ENCODE data around the gene PTER. TPM values are rescaled to one million over a fixed set of nuclear protein-coding genes. Genes with fewer than 3 reads are reported as not detected.

The PTER gene
- total RNA-seq, 4 donors from 2014 or later = 4.4 to 12.1 (median 9.4) TPM

- TF ChIP-seq POLR2A (IDR thresholded peaks at IDR 0.05) = no peak
- no peak for TF ChIP-seq POLR2AphosphoS5 (IDR thresholded peaks at IDR 0.05)
- no peak for TF ChIP-seq EP300 (IDR thresholded peaks at IDR 0.05)
- no peak for TF ChIP-seq CTCF (IDR thresholded peaks at IDR 0.05)
- Histone ChIP-seq H3K4me1 (no peaks in the 10 kb centered on the region), H3K27me3 (no peaks in the 10 kb centered on the region), H3K27ac (no peak overlapping the region), H3K36me3 (no peaks in the 10 kb centered on the region), H3K9me3 (no peaks in the 10 kb centered on the region), H3K4me3 (no peak overlapping the region)
- WGBS, 2 donors (ENCODE audit: low coverage in 1 of 2) = 36 to 69% methylated on average over 1 of the region's 1 CpG
- no peak for ATAC-seq
Measured at GRCh38 chr10:16477757-16478156, 40.9 kb downstream of the PTER start.

- H3K27me3 ChIP-seq = no peaks in the 10 kb centered on the region
- H3K36me3 ChIP-seq = no peaks in the 10 kb centered on the region
- no peak overlapping the region for H3K27ac ChIP-seq
- no peak for ATAC-seq
- no peak overlapping the region for H3K4me3 ChIP-seq
- TF ChIP-seq CTCF (IDR thresholded peaks at IDR 0.05) (no peak), POLR2A (IDR thresholded peaks at IDR 0.05) (no peak), EP300 (IDR thresholded peaks at IDR 0.05) (no peak)
- WGBS, 2 donors (ENCODE audit: low coverage in 1 of 2) = 66 to 87% methylated on average over 4 of the region's 4 CpGs
- H3K9me3 ChIP-seq = no peaks in the 10 kb centered on the region
- H3K4me1 ChIP-seq = no peaks in the 10 kb centered on the region
Measured at GRCh38 chr10:16478801-16479200, 42.0 kb downstream of the PTER start.

GRCh38 chr10:16481052-16481728 is 44.4 kb downstream of the PTER start:
- Histone ChIP-seq H3K36me3 (peaks cover 0 to 3% of the 10 kb centered on the region in 2 donors), H3K27ac (no peak overlapping the region), H3K27me3 (no peaks in the 10 kb centered on the region), H3K4me1 (no peaks in the 10 kb centered on the region), H3K4me3 (no peak overlapping the region), H3K9me3 (no peaks in the 10 kb centered on the region)
- WGBS, 2 donors (ENCODE audit: low coverage in 1 of 2) = 58 to 72% methylated on average over 2 to 4 of the region's 5 CpGs
- TF ChIP-seq CTCF (IDR thresholded peaks at IDR 0.05) (no peak), EP300 (IDR thresholded peaks at IDR 0.05) (no peak), POLR2AphosphoS5 (IDR thresholded peaks at IDR 0.05) (no peak), POLR2A (IDR thresholded peaks at IDR 0.05) (no peak)
- no peak for ATAC-seq

- no peak for ATAC-seq
- 84 to 91% methylated on average over 7 to 9 of the region's 11 CpGs for WGBS, 2 donors (ENCODE audit: low coverage in 1 of 2)
Measured at GRCh38 chr10:16483241-16483917, 46.6 kb downstream of the PTER start.

More at GRCh38 chr10:16483241-16483917, 46.6 kb downstream of the PTER start:
- Histone ChIP-seq H3K27me3 (no peaks in the 10 kb centered on the region), H3K9me3 (no peaks in the 10 kb centered on the region), H3K4me3 (no peak overlapping the region), H3K27ac (no peak overlapping the region), H3K36me3 (peaks cover 0 to 21% of the 10 kb centered on the region in 2 donors), H3K4me1 (no peaks in the 10 kb centered on the region)
- TF ChIP-seq CTCF (IDR thresholded peaks at IDR 0.05) (no peak), EP300 (IDR thresholded peaks at IDR 0.05) (no peak), POLR2AphosphoS5 (IDR thresholded peaks at IDR 0.05) (no peak), POLR2A (IDR thresholded peaks at IDR 0.05) (no peak)

Data from gastroesophageal sphincter (tissue), 4 donors.